ENCODE data around the gene PIK3CG. TPM values are rescaled to one million over a fixed set of nuclear protein-coding genes. Genes with fewer than 3 reads are reported as not detected.

Gene PIK3CG
- total RNA-seq, 1 experiment from 2014 or later, result 0.05 TPM

DNA sequence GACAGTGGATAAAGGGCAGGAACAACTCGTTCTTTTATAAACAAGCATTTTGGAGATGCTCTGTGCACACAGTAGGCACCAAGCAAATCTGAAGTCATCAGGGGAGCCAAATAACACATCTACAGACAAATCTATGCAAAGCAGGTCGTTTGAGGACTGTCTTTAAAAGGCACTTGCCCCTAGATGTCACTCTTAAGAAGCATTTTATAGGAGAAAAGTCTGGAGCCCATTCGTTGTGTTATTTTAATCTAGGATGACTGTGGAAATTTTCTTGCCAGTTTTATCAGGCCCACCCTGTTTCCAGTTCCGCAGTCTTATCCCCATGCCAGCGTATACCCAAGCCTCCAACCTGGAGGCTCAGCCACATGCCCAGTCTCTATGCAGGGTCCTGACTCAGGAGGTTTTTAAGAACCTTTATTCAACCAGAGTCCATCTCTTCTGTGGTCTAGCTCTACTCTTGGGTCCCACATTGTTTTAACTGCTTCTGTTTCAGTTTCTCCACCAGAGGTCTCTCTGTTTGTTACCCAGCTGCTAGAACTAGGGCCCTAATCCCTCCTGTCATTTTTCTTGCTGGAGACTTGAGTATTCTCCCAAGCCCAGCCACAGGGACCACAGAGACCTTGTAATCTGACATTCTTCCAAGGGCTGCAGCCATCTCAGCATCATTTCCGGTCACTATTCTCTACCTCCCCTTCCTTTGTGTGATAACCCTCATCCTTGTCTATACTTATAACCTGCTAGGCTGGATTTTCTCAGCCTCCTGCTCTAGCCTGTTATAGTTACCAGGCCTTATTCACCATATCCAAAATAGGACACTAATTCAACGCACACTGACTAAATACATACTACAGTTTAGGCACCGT is 26.7 kb downstream of the PIK3CG start:
- intact Hi-C loops (cut with micrococcal nuclease), result no loop called here
- ChIA-PET CTCF (interaction anchor here (1.1 kb wide), 1 partner anchor 9 kb away, joined by 5 read pairs; no protein-coding TSS in a partner anchor), POLR2A (no interaction called here), RAD21 (ENCODE audit: low non-redundant PET in 1 of 2, low total read pairs in 2 of 2, uncharacterized antibody in 2 of 2, unreplicated experiment in 2 of 2) (no interaction called here)
- no peaks in the 10 kb centered on the region for H3K9me3 ChIP-seq (ENCODE audit: control insufficient read depth in 1 of 2, insufficient read depth in 1 of 2, low read depth in 1 of 2, low read length in 2 of 2)
- no peak overlapping the region for H3K4me2 ChIP-seq (ENCODE audit: low read length)
- no peak overlapping the region for H3K27ac ChIP-seq (ENCODE audit: low read depth, low read length)
- no peaks in the 10 kb centered on the region for H4K20me1 ChIP-seq (ENCODE audit: insufficient read depth)
- TF ChIP-seq CTCF (IDR thresholded peaks at IDR 0.05 in 2 of 3, conservative IDR thresholded peaks at IDR 0.05 in 1 of 3; ENCODE audit: borderline replicate concordance in 1 of 3, insufficient read depth in 1 of 3, low read depth in 2 of 3, low read length in 2 of 3) (peak in 2 of 3 experiments; percentile 14 to 33; a peak in 2 of 6 replicates), POLR2AphosphoS5 (IDR thresholded peaks at IDR 0.05; ENCODE audit: low read depth, low read length) (no peak)
- H3K79me2 ChIP-seq (ENCODE audit: insufficient read depth, low read length), result no peaks in the 10 kb centered on the region
- H3K4me3 ChIP-seq (replicated peaks in 1 of 2; ENCODE audit: low read depth in 1 of 2, low read length in 2 of 2), result no peak overlapping the region
- no peaks in the 10 kb centered on the region for H3K27me3 ChIP-seq (ENCODE audit: insufficient read depth, low read length)
- H3K36me3 ChIP-seq (ENCODE audit: control insufficient read depth in 1 of 2, insufficient read depth in 2 of 2, low read length in 2 of 2), result no peaks in the 10 kb centered on the region
- no peak overlapping the region for H2AFZ ChIP-seq (ENCODE audit: low read depth, low read length, poor library complexity, severe bottlenecking)
- H3K4me1 ChIP-seq (ENCODE audit: control insufficient read depth in 1 of 2, insufficient read depth in 2 of 2, low read length in 2 of 2), result no peaks in the 10 kb centered on the region
- no peak overlapping the region for H3K9ac ChIP-seq (ENCODE audit: low read length)
- ATAC-seq (peak; percentile 77), DNase-seq (ENCODE audit: low read depth, low spot score) (no peak)
- no peaks in the 10 kb centered on the region for H3K9me2 ChIP-seq (ENCODE audit: insufficient read depth)
- no TSS peak for BruUV-seq (replicated peaks)

GRCh38 chr7:106893591-106893990 is 28.5 kb downstream of the PIK3CG start:
- H3K27ac ChIP-seq (ENCODE audit: low read depth, low read length), result no peak overlapping the region
- H3K4me2 ChIP-seq (ENCODE audit: low read length), result no peak overlapping the region
- no peaks in the 10 kb centered on the region for H3K27me3 ChIP-seq (ENCODE audit: insufficient read depth, low read length)
- no TSS peak for BruUV-seq (replicated peaks)
- ChIA-PET POLR2A (no interaction called here), RAD21 (ENCODE audit: low non-redundant PET in 1 of 2, low total read pairs in 2 of 2, uncharacterized antibody in 2 of 2, unreplicated experiment in 2 of 2) (no interaction called here), CTCF (no interaction called here)
- ATAC-seq (no peak), DNase-seq (ENCODE audit: low read depth, low spot score) (no peak)
- H3K4me3 ChIP-seq (replicated peaks in 1 of 2; ENCODE audit: low read depth in 1 of 2, low read length in 2 of 2), result no peak overlapping the region
- H4K20me1 ChIP-seq (ENCODE audit: insufficient read depth), result no peaks in the 10 kb centered on the region
- H3K9me3 ChIP-seq (ENCODE audit: control insufficient read depth in 1 of 2, insufficient read depth in 1 of 2, low read depth in 1 of 2, low read length in 2 of 2), result no peaks in the 10 kb centered on the region
- H3K9me2 ChIP-seq (ENCODE audit: insufficient read depth), result no peaks in the 10 kb centered on the region
- H3K79me2 ChIP-seq (ENCODE audit: insufficient read depth, low read length), result no peaks in the 10 kb centered on the region
- H2AFZ ChIP-seq (ENCODE audit: low read depth, low read length, poor library complexity, severe bottlenecking), result no peak overlapping the region
- H3K9ac ChIP-seq (ENCODE audit: low read length), result no peak overlapping the region
- H3K36me3 ChIP-seq (ENCODE audit: control insufficient read depth in 1 of 2, insufficient read depth in 2 of 2, low read length in 2 of 2), result no peaks in the 10 kb centered on the region
- H3K4me1 ChIP-seq (ENCODE audit: control insufficient read depth in 1 of 2, insufficient read depth in 2 of 2, low read length in 2 of 2), result no peaks in the 10 kb centered on the region
- intact Hi-C loops (cut with micrococcal nuclease), result no loop called here
- TF ChIP-seq JUND (IDR thresholded peaks at IDR 0.05), result no peak
- no peak for TF ChIP-seq RAD21 (IDR thresholded peaks at IDR 0.05; ENCODE audit: low read depth)
- TF ChIP-seq ZFX (IDR thresholded peaks at IDR 0.05), result no peak
- TF ChIP-seq ATF3 (IDR thresholded peaks at IDR 0.05), result no peak
- TF ChIP-seq CTCF (IDR thresholded peaks at IDR 0.05 in 2 of 3, conservative IDR thresholded peaks at IDR 0.05 in 1 of 3; ENCODE audit: borderline replicate concordance in 1 of 3, insufficient read depth in 1 of 3, low read depth in 2 of 3, low read length in 2 of 3), result no peak
- TF ChIP-seq, protein P1, sequence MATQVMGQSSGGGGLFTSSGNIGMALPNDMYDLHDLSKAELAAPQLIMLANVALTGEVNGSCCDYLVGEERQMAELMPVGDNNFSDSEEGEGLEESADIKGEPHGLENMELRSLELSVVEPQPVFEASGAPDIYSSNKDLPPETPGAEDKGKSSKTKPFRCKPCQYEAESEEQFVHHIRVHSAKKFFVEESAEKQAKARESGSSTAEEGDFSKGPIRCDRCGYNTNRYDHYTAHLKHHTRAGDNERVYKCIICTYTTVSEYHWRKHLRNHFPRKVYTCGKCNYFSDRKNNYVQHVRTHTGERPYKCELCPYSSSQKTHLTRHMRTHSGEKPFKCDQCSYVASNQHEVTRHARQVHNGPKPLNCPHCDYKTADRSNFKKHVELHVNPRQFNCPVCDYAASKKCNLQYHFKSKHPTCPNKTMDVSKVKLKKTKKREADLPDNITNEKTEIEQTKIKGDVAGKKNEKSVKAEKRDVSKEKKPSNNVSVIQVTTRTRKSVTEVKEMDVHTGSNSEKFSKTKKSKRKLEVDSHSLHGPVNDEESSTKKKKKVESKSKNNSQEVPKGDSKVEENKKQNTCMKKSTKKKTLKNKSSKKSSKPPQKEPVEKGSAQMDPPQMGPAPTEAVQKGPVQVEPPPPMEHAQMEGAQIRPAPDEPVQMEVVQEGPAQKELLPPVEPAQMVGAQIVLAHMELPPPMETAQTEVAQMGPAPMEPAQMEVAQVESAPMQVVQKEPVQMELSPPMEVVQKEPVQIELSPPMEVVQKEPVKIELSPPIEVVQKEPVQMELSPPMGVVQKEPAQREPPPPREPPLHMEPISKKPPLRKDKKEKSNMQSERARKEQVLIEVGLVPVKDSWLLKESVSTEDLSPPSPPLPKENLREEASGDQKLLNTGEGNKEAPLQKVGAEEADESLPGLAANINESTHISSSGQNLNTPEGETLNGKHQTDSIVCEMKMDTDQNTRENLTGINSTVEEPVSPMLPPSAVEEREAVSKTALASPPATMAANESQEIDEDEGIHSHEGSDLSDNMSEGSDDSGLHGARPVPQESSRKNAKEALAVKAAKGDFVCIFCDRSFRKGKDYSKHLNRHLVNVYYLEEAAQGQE (IDR thresholded peaks at IDR 0.05; ENCODE audit: low read depth), result no peak
- TF ChIP-seq EZH2phosphoT487 (IDR thresholded peaks at IDR 0.05; ENCODE audit: borderline replicate concordance), result no peak
- no peak for TF ChIP-seq EGR1 (IDR thresholded peaks at IDR 0.05; ENCODE audit: low read depth)
- TF ChIP-seq EZH2 (IDR thresholded peaks at IDR 0.05), result no peak
- TF ChIP-seq SIN3A (IDR thresholded peaks at IDR 0.05; ENCODE audit: low read depth), result no peak

Measured in HCT116 (cell line).